ENCODE results near the gene TMC7. TPM values are rescaled to one million over a fixed set of nuclear protein-coding genes. Genes with fewer than 3 reads are reported as not detected.

TMC7 gene
- total and polyA plus RNA-seq, 2 donors (not counting 3 experiments of a cell fraction or from before 2014, with no cell fraction given), result 5.7 to 7.0 TPM

- TF ChIP-seq GATA2 (IDR thresholded peaks at IDR 0.05; ENCODE audit: insufficient read depth, insufficient read length, low read depth, low read length), result no peak
- TF ChIP-seq POLR2A (IDR thresholded peaks at IDR 0.05; ENCODE audit: low read depth, low read length), result no peak
- no peak for TF ChIP-seq MAX (IDR thresholded peaks at IDR 0.05; ENCODE audit: insufficient read depth, insufficient read length)
- TF ChIP-seq FOS (IDR thresholded peaks at IDR 0.05; ENCODE audit: borderline replicate concordance, insufficient read depth, low read length), result no peak
- no peak for TF ChIP-seq MYC (IDR thresholded peaks at IDR 0.05; ENCODE audit: low read depth, low read length)
- TF ChIP-seq EZH2 (IDR thresholded peaks at IDR 0.05; ENCODE audit: borderline replicate concordance, low read depth, low read length, severe bottlenecking), result no peak
- no peak for TF ChIP-seq JUN (IDR thresholded peaks at IDR 0.05; ENCODE audit: borderline replicate concordance, insufficient read depth, insufficient read length, low read depth)
- no peak for TF ChIP-seq POLR2AphosphoS5 (IDR thresholded peaks at IDR 0.05; ENCODE audit: insufficient read depth, low read depth, low read length)
- no peak for TF ChIP-seq CTCF (IDR thresholded peaks at IDR 0.05; ENCODE audit: extremely low read depth in 1 of 2, insufficient read depth in 1 of 2, low read depth in 1 of 2, low read length in 2 of 2)
- intact Hi-C loops (cut with micrococcal nuclease) (no loop called here), dilution Hi-C loops (cut with MboI; ENCODE audit: extremely low pct_ligation_motif_present, low sequenced_read_pairs) (no loop called here)
- Histone ChIP-seq H3K9ac (replicated peaks; ENCODE audit: extremely low read depth, insufficient read depth, low read length) (no peak overlapping the region), H3K27ac (ENCODE audit: insufficient read depth, low read depth, low read length) (no peak overlapping the region), H3K4me2 (ENCODE audit: insufficient read depth, low read length) (no peak overlapping the region), H4K20me1 (replicated peaks; ENCODE audit: control insufficient read depth, extremely low read depth, insufficient read depth, low read length) (no peaks in the 10 kb centered on the region), H3K4me1 (ENCODE audit: control insufficient read depth, extremely low read depth, insufficient read depth, low read length) (peaks cover 29% of the 10 kb centered on the region), H3K27me3 (ENCODE audit: control insufficient read depth in 2 of 2, insufficient read depth in 2 of 2, low read length in 2 of 2) (no peaks in the 10 kb centered on the region), H3K4me3 (replicated peaks in 1 of 3; ENCODE audit: insufficient read depth in 1 of 3, low read depth in 1 of 3, low read length in 3 of 3) (no peak overlapping the region), H3K36me3 (ENCODE audit: control insufficient read depth in 2 of 2, extremely low read depth in 1 of 2, insufficient read depth in 2 of 2, low read length in 2 of 2) (no peaks in the 10 kb centered on the region), H3K79me2 (ENCODE audit: control insufficient read depth, insufficient read depth, low read length) (no peaks in the 10 kb centered on the region), H3K9me3 (replicated peaks; ENCODE audit: control insufficient read depth, insufficient read depth, low read length) (no peaks in the 10 kb centered on the region), H3K9me1 (replicated peaks; ENCODE audit: control insufficient read depth, extremely low read depth, insufficient read depth, low read length) (no peaks in the 10 kb centered on the region), H2AFZ (ENCODE audit: low read depth, low read length) (no peak overlapping the region)
- no TSS peak for BruUV-seq (replicated peaks)
- FAIRE-seq, result peak; percentile 77
- POLR2A ChIA-PET, result interaction anchor here (1.2 kb wide), 1 partner anchor 26 kb away, joined by 3 read pairs; the partner anchor contains the start of gene ITPRIPL2
- CTCF ChIA-PET, result interaction anchor here (0.6 to 3.4 kb wide), 5 partner anchors 19 to 414 kb away, joined by 3 to 44 read pairs (median 7); partner anchors contain the start of gene ITPRIPL2
- peak; percentile 64 for DNase-seq (ENCODE audit: low read depth, low spot score)
Observed at GRCh38 chr16:19088341-19088916, 104.7 kb downstream of the TMC7 start.
